H1 (cell line): ENCODE measurements around the gene COLEC12. TPM values are rescaled to one million over a fixed set of nuclear protein-coding genes. Genes with fewer than 3 reads are reported as not detected.
A peak's percentile ranks its signal among the peaks of the same experiment; 100 is the strongest.

ENCODE experiments used
- CHD1 ChIP-seq: IDR thresholded peaks from 2 replicates; pipeline ENCODE4 v1.6.1; 2012; ENCODE audit warnings: low read depth, low read length, improper control_type of control experiment
- CHD2 ChIP-seq: IDR thresholded peaks from 2 replicates; pipeline ENCODE4 v1.6.1; 2012; ENCODE audit warnings: low read length, improper control_type of control experiment
- EZH2 ChIP-seq: fragments of 200-600 bp; sonication (generic); IDR thresholded peaks from 2 replicates; pipeline ENCODE4 v1.7.1; 2012; ENCODE audit warnings: low read depth, mild to moderate bottlenecking, moderate library complexity, low read length, inconsistent platforms; ENCODE audit not compliant: severe bottlenecking
- FOSL1 ChIP-seq: IDR thresholded peaks from 2 replicates; pipeline ENCODE4 v1.6.1; 2011; ENCODE audit warnings: mild to moderate bottlenecking, low read depth, low read length, moderate library complexity; ENCODE audit not compliant: insufficient read depth
- HDAC2 ChIP-seq, 2 experiments: fragments of 300-600 bp in 1 of 2; sonication (generic) in 1 of 2; IDR thresholded peaks; 2 replicates each; pipeline ENCODE4 v1.6.1; 2011 to 2012; ENCODE audit warnings: low read depth in 2 of 2, low read length in 2 of 2, mild to moderate bottlenecking in 2 of 2, moderate library complexity in 2 of 2, borderline replicate concordance in 1 of 2, inconsistent platforms in 1 of 2
- RNF2 ChIP-seq: fragments of 200-900, 300-1000 bp; sonication (generic); IDR thresholded peaks from 2 replicates; pipeline ENCODE4 v1.7.1; 2016; ENCODE audit warnings: borderline replicate concordance, low read depth, mild to moderate bottlenecking, antibody characterized with exemption, low read length; ENCODE audit not compliant: poor library complexity, severe bottlenecking; ENCODE audit errors: missing control alignments
- SAP30 ChIP-seq: fragments of 300-600 bp; sonication (generic); IDR thresholded peaks from 2 replicates; pipeline ENCODE4 v1.7.1; 2012; ENCODE audit warnings: low read length, moderate library complexity, mild to moderate bottlenecking, inconsistent platforms; ENCODE audit not compliant: insufficient read depth, insufficient replicate concordance
- SIX5 ChIP-seq: IDR thresholded peaks from 2 replicates; pipeline ENCODE4 v1.6.1; 2011; ENCODE audit warnings: mild to moderate bottlenecking, low read depth, low read length
- SP2 ChIP-seq: IDR thresholded peaks from 2 replicates; pipeline ENCODE4 v1.6.1; 2012; ENCODE audit warnings: mild to moderate bottlenecking, low read length, inconsistent platforms
- SRF ChIP-seq: IDR thresholded peaks from 2 replicates; pipeline ENCODE4 v1.6.1; 2011; ENCODE audit warnings: mild to moderate bottlenecking, low read depth, low read length, moderate library complexity
- TEAD4 ChIP-seq: IDR thresholded peaks from 2 replicates; pipeline ENCODE4 v1.6.1; 2012; ENCODE audit warnings: low read depth, low read length, inconsistent platforms, mixed read lengths
- polyA plus RNA-seq, 7 experiments: library from polyadenylated mRNA; depleted of rRNA in 3 of 7; stranded (reverse) in 5 of 7; unstranded in 2 of 7; fragments of >200 nt in 5 of 7; fragments of 200-250 nt in 2 of 7; gene quantifications; 1 replicate in 5 of 7; 2 replicates in 1 of 7; 4 replicates in 1 of 7; pipeline versions ENCODE4 v1.2.1 to v1.2.3, GENCODE V29; 2011 to 2013; ENCODE audit warnings: missing spikeins in 2 of 7, mixed read lengths in 2 of 7
- total RNA-seq: library from RNA; stranded (reverse); fragmentation: NEBNext Ultra II Directional; extraction: Animal tissue kit (Norgen Biotek cat#: 25700); gene quantifications from 2 replicates; pipeline ENCODE4 v1.2.1, GENCODE V29; 2021

Gene COLEC12
- total and polyA plus RNA-seq, 2 of the 8 experiments (the other 6 are each of a cell fraction or from before 2014, with no cell fraction given) = 0.44 to 2.3 TPM

DNA sequence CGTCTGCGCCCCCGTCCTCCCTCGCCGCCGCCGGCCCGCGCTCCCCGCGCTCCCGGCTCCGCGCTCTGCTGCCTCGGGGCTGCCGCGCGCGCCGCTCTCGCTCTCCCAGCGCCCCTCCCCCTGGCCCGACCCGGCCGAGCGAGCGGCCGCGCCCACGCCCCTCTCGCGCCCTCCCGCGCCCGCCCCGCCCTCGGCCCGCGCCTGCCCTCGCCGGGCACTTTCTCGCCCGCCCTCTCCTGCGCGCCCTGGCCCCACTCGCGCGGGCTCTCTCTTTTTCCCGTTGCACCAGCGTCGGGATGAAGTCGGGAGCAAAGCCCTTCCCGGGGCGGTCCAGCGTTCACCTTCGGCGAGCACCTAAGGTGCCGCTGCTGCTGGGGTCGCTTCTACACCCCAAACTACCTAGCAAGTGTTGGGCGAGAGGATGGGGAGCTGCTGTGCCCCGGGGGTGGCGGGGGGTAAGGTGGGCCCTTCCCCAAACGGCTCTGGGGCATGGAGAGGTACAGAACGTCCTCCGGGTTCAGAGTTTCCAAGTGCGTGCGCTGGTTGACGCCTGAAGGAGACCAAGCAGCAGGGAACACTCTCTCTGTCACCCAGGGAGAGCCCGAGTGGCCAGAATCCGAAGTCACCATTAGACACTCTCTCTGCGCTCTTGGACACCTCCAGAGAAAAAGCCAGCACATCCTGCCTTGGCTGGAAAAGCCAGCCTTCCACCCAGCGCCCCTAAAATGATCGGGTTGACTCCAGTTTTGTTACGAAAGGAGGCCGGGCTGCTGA lies at the start of gene COLEC12 (continued):
- TF ChIP-seq RNF2 = no peak
- TF ChIP-seq SP2 = no peak
- no peak for TF ChIP-seq SRF
- no peak for TF ChIP-seq HDAC2 (IDR thresholded peaks at IDR 0.05; ENCODE audit: borderline replicate concordance in 1 of 2, low read depth in 2 of 2, low read length in 2 of 2)
- no peak for TF ChIP-seq TEAD4
- TF ChIP-seq SIX5 = no peak
- no peak for TF ChIP-seq CHD2
- no peak for TF ChIP-seq CHD1
- peak; percentile 67 for TF ChIP-seq EZH2
- TF ChIP-seq SAP30 = no peak
- no peak for TF ChIP-seq FOSL1
